Endothelial cell of umbilical vein (primary cell): ENCODE results near the gene ATP8B2. TPM values are rescaled to one million over a fixed set of nuclear protein-coding genes. Genes with fewer than 3 reads are reported as not detected.

Experiments
- BruUV-seq: library from RNA; stranded (reverse); fragments of 400-500 nt; replicated peaks from 2 replicates; lab custom pipeline; 2021; lab: Mats Ljungman, UMichigan
- CTCF ChIA-PET: fragments of 300-600, 350-600 bp; sonication (Branson Sonifier 250); formaldehyde crosslinking; loops from one replicate; lab custom pipeline; 2021; ENCODE audit warnings: antibody characterized with exemption, inconsistent platforms; lab: Charles Lee
- POLR2A ChIA-PET: fragments of 300-600, 350-600 bp; sonication (Branson Sonifier 250); formaldehyde crosslinking; loops from one replicate; lab custom pipeline; 2021; ENCODE audit warnings: antibody characterized with exemption, inconsistent platforms; lab: Charles Lee
- DNase-seq: peaks from one replicate; pipeline ENCODE4 v3.0.0-alpha.2; 2011; ENCODE audit warnings: low read depth, low spot score
- FAIRE-seq: peaks from 2 replicates; lab custom pipeline; 2011; peaks lifted over from hg19 to GRCh38; lab: Jason Lieb, UNC
- H2AFZ ChIP-seq: 2 replicates; pipeline ENCODE4 v1.6.0; 2012; ENCODE audit warnings: low read depth, low read length, control low read depth, inconsistent platforms
- H3K27ac ChIP-seq: 2 replicates; pipeline ENCODE4 v1.5.1; 2011; ENCODE audit warnings: low read depth, mild to moderate bottlenecking, control low read depth, low read length, moderate library complexity; ENCODE audit not compliant: insufficient read depth
- H3K27me3 ChIP-seq, 2 experiments: 2 replicates each; pipeline versions ENCODE4 v1.6.0 to v1.6.1; 2011; ENCODE audit warnings: low read length in 2 of 2, mixed read lengths in 1 of 2; ENCODE audit not compliant: control insufficient read depth in 2 of 2, insufficient read depth in 2 of 2
- H3K36me3 ChIP-seq, 2 experiments: 2 replicates in 1 of 2; 3 replicates in 1 of 2; pipeline ENCODE4 v1.5.1; 2011; ENCODE audit warnings: low read length in 2 of 2, mild to moderate bottlenecking in 1 of 2, moderate library complexity in 1 of 2; ENCODE audit not compliant: control insufficient read depth in 2 of 2, insufficient read depth in 2 of 2; ENCODE audit errors: extremely low read depth in 1 of 2
- H3K4me1 ChIP-seq: 3 replicates; pipeline ENCODE4 v1.5.1; 2011; ENCODE audit warnings: mild to moderate bottlenecking, low read length; ENCODE audit not compliant: control insufficient read depth, insufficient read depth; ENCODE audit errors: extremely low read depth
- H3K4me2 ChIP-seq: 2 replicates; pipeline ENCODE4 v1.6.1; 2011; ENCODE audit warnings: low read length, control low read depth, mixed read lengths; ENCODE audit not compliant: insufficient read depth
- H3K4me3 ChIP-seq, 3 experiments: fragments of 200-600 bp in 1 of 3; sonication (generic), shearing (Covaris generic) in 1 of 3; replicated peaks in 1 of 3; 2 replicates each; pipeline ENCODE4 v1.5.1; 2011 to 2016; ENCODE audit warnings: control low read depth in 3 of 3, low read length in 3 of 3, mild to moderate bottlenecking in 2 of 3, inconsistent platforms in 1 of 3, low read depth in 1 of 3, moderate library complexity in 1 of 3; ENCODE audit not compliant: insufficient read depth in 1 of 3
- H3K79me2 ChIP-seq: 2 replicates; pipeline ENCODE4 v1.6.0; 2012; ENCODE audit warnings: low read length, inconsistent platforms; ENCODE audit not compliant: control insufficient read depth, insufficient read depth
- H3K9ac ChIP-seq: replicated peaks from 2 replicates; pipeline ENCODE3; 2011; ENCODE audit warnings: low read length, control low read depth; ENCODE audit not compliant: insufficient read depth; ENCODE audit errors: extremely low read depth
- H3K9me1 ChIP-seq: replicated peaks from 3 replicates; pipeline ENCODE4 v1.6.0; 2011; ENCODE audit warnings: mild to moderate bottlenecking, low read length; ENCODE audit not compliant: control insufficient read depth, insufficient read depth; ENCODE audit errors: extremely low read depth
- H3K9me3 ChIP-seq: replicated peaks from 2 replicates; pipeline ENCODE4 v1.5.1; 2012; ENCODE audit warnings: low read length, inconsistent platforms; ENCODE audit not compliant: control insufficient read depth, insufficient read depth
- H4K20me1 ChIP-seq: replicated peaks from 2 replicates; pipeline ENCODE3; 2011; ENCODE audit warnings: mild to moderate bottlenecking, low read length; ENCODE audit not compliant: control insufficient read depth, insufficient read depth; ENCODE audit errors: extremely low read depth
- EZH2 ChIP-seq: IDR thresholded peaks from 2 replicates; pipeline ENCODE4 v1.6.1; 2012; ENCODE audit warnings: borderline replicate concordance, low read depth, mild to moderate bottlenecking, moderate library complexity, low read length, inconsistent platforms; ENCODE audit not compliant: severe bottlenecking
- FOS ChIP-seq: IDR thresholded peaks from 2 replicates; pipeline ENCODE4 v1.6.1; 2011; ENCODE audit warnings: mild to moderate bottlenecking, low read length, moderate library complexity, borderline replicate concordance; ENCODE audit not compliant: insufficient read depth
- GATA2 ChIP-seq: IDR thresholded peaks from 2 replicates; pipeline ENCODE4 v1.7.0; 2011; ENCODE audit warnings: low read depth, mild to moderate bottlenecking, moderate library complexity, mixed read lengths, low read length; ENCODE audit not compliant: insufficient read length, insufficient read depth
- JUN ChIP-seq: IDR thresholded peaks from 2 replicates; pipeline ENCODE4 v1.6.1; 2011; ENCODE audit warnings: borderline replicate concordance, low read depth; ENCODE audit not compliant: insufficient read length, insufficient read depth
- MAX ChIP-seq: IDR thresholded peaks from 2 replicates; pipeline ENCODE4 v1.6.1; 2011; ENCODE audit not compliant: insufficient read depth, insufficient read length
- MYC ChIP-seq: IDR thresholded peaks from one replicate; pipeline ENCODE4 v1.6.1; 2011; ENCODE audit warnings: mild to moderate bottlenecking, low read depth, low read length
- POLR2A ChIP-seq: IDR thresholded peaks from 2 replicates; pipeline ENCODE4 v1.6.1; 2012; ENCODE audit warnings: low read depth, mild to moderate bottlenecking, control low read depth, low read length
- POLR2AphosphoS5 ChIP-seq: IDR thresholded peaks from 2 replicates; pipeline ENCODE4 v1.6.1; 2012; ENCODE audit warnings: low read depth, mild to moderate bottlenecking, control low read depth, low read length, moderate library complexity; ENCODE audit not compliant: insufficient read depth
- dilution Hi-C: fragments of 300-500 bp; cut with MboI; formaldehyde crosslinking; loops from one replicate; pipeline ENCODE4 v1.15.0; 2019; ENCODE audit warnings: low sequenced_read_pairs; ENCODE audit not compliant: extremely low pct_ligation_motif_present
- intact Hi-C: fragments of 100-400 bp; cut with micrococcal nuclease; formaldehyde crosslinking; loops from one replicate; pipeline ENCODE4 v1.10.0; 2022
- polyA plus RNA-seq, 4 experiments: library from polyadenylated mRNA; depleted of rRNA in 3 of 4; stranded (reverse) in 3 of 4; unstranded in 1 of 4; fragments of >200 nt; gene quantifications; 2 replicates each; pipeline versions ENCODE4 v1.2.1 to v1.2.3, GENCODE V29; 2011 to 2012; ENCODE audit warnings: missing spikeins in 1 of 4
- total RNA-seq: library from RNA; stranded (reverse); gene quantifications from 2 replicates; pipeline ENCODE4 v1.2.3, GENCODE V29; 2021
- TF ChIP-seq, protein P1 (sequence below), 2 donors: IDR thresholded peaks; 1 replicate in 1 of 2; 2 replicates in 1 of 2; pipeline ENCODE4 v1.5.1; 2011; ENCODE audit warnings: low read length in 2 of 2, mild to moderate bottlenecking in 2 of 2, moderate library complexity in 2 of 2, control low read depth in 1 of 2, inconsistent platforms in 1 of 2, low read depth in 1 of 2; ENCODE audit not compliant: insufficient read depth in 1 of 2; ENCODE audit errors: extremely low read depth in 1 of 2

The ATP8B2 gene
- total and polyA plus RNA-seq, 2 donors (not counting 3 experiments of a cell fraction or from before 2014, with no cell fraction given) = 64.7 to 72.8 TPM

GRCh38 chr1:154329152-154329521 lies 3.8 kb downstream of the ATP8B2 start:
- H3K27ac ChIP-seq = no peak overlapping the region
- peaks cover 3 to 18% of the 10 kb centered on the region in 2 experiments for H3K36me3 ChIP-seq
- DNase-seq (no peak), FAIRE-seq (no peak)
- POLR2A ChIA-PET = no interaction called here
- H3K4me2 ChIP-seq = no peak overlapping the region
- no peaks in the 10 kb centered on the region for H3K27me3 ChIP-seq
- no TSS peak for BruUV-seq
- no peaks in the 10 kb centered on the region for H3K9me3 ChIP-seq
- no peaks in the 10 kb centered on the region for H3K9me1 ChIP-seq
- H2AFZ ChIP-seq = no peak overlapping the region
- H3K79me2 ChIP-seq = peaks cover 7% of the 10 kb centered on the region
- intact Hi-C loops (loop anchor here (5.0 kb wide), 1 partner anchor 147 kb away; no protein-coding TSS in a partner anchor), dilution Hi-C loops (no loop called here)
- peaks cover 22% of the 10 kb centered on the region for H3K4me1 ChIP-seq
- no peak for TF ChIP-seq POLR2AphosphoS5
- TF ChIP-seq, protein P1, sequence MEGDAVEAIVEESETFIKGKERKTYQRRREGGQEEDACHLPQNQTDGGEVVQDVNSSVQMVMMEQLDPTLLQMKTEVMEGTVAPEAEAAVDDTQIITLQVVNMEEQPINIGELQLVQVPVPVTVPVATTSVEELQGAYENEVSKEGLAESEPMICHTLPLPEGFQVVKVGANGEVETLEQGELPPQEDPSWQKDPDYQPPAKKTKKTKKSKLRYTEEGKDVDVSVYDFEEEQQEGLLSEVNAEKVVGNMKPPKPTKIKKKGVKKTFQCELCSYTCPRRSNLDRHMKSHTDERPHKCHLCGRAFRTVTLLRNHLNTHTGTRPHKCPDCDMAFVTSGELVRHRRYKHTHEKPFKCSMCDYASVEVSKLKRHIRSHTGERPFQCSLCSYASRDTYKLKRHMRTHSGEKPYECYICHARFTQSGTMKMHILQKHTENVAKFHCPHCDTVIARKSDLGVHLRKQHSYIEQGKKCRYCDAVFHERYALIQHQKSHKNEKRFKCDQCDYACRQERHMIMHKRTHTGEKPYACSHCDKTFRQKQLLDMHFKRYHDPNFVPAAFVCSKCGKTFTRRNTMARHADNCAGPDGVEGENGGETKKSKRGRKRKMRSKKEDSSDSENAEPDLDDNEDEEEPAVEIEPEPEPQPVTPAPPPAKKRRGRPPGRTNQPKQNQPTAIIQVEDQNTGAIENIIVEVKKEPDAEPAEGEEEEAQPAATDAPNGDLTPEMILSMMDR (IDR thresholded peaks at IDR 0.05; ENCODE audit: extremely low read depth in 1 of 2, insufficient read depth in 1 of 2, low read depth in 1 of 2, low read length in 2 of 2) = peak in 1 of 2 donors; percentile 19
- CTCF ChIA-PET = interaction anchor here (0.9 kb wide), 1 partner anchor 18 kb away, joined by 3 read pairs; no protein-coding TSS in a partner anchor
- no peak overlapping the region for H3K9ac ChIP-seq
- H4K20me1 ChIP-seq = no peaks in the 10 kb centered on the region
- no peak overlapping the region for H3K4me3 ChIP-seq

DNA sequence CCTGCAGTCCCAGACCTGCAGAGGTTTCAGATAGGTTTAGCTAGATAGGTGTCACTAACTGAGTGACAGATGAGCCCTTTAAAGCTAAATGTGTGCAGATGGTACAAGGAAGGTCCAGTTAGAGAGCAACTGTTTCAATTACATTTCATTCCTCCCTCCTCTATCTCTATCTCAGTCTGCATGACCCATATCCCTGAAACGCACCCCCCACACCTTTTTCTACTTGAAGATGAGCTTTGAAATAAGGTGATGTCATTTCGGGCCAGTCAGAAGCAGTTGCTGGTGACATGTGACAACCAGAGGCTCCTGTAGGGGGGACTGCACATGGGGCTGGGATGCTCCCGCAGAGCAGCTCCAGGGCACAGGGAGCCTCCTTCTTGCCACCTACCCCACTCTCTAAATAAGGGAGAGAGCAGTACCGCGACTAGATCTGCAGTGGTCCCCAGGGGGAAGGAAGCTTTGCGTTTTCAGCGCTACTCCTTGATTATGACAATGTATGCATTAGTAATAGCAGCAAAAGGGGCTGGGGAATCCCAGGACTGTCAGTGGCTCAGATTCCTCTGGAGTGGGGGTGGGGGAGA lies 4.3 kb downstream of the ATP8B2 start:
- ChIA-PET CTCF (no interaction called here), POLR2A (no interaction called here)
- H3K9ac ChIP-seq = no peak overlapping the region
- H4K20me1 ChIP-seq = no peaks in the 10 kb centered on the region
- H2AFZ ChIP-seq = no peak overlapping the region
- H3K36me3 ChIP-seq = peaks cover 3 to 23% of the 10 kb centered on the region in 2 experiments
- peaks cover 7% of the 10 kb centered on the region for H3K79me2 ChIP-seq
- no TSS peak for BruUV-seq
- intact Hi-C loops (loop anchor here (5.0 kb wide), 1 partner anchor 147 kb away; no protein-coding TSS in a partner anchor), dilution Hi-C loops (no loop called here)
- no peaks in the 10 kb centered on the region for H3K27me3 ChIP-seq
- no peak for FAIRE-seq
- TF ChIP-seq POLR2A = no peak
- TF ChIP-seq POLR2AphosphoS5 = no peak
- no peak for TF ChIP-seq GATA2
- no peak for TF ChIP-seq EZH2
- TF ChIP-seq, protein P1 (IDR thresholded peaks at IDR 0.05; ENCODE audit: extremely low read depth in 1 of 2, insufficient read depth in 1 of 2, low read depth in 1 of 2, low read length in 2 of 2) = no peak
- TF ChIP-seq JUN = no peak
- TF ChIP-seq MAX = no peak
- no peak for TF ChIP-seq MYC
- TF ChIP-seq FOS = no peak
- H3K9me1 ChIP-seq = no peaks in the 10 kb centered on the region
- no peak for DNase-seq
- no peak overlapping the region for H3K4me3 ChIP-seq
- H3K27ac ChIP-seq = no peak overlapping the region
- H3K4me2 ChIP-seq = no peak overlapping the region
- no peaks in the 10 kb centered on the region for H3K9me3 ChIP-seq
- H3K4me1 ChIP-seq = peaks cover 23% of the 10 kb centered on the region
